Astrocyte of the cerebellum (primary cell): ENCODE measurements around the gene GCFC2.
"Not testable (repeated sequence)": the region's sequence is repeated elsewhere in the genome, so short reads cannot be mapped to it uniquely, and the experiment has no call there.

Experiments used
- DNase-seq: peaks from one replicate; pipeline ENCODE4 v3.0.0-alpha.2; 2011; ENCODE audit warnings: low read depth
- H3K4me3 ChIP-seq: 2 replicates; pipeline ENCODE4 v1.5.1; 2011; ENCODE audit warnings: mild to moderate bottlenecking, low read depth, low read length, moderate library complexity
- in situ Hi-C: cut with HindIII; loops from 2 replicates; pipeline ENCODE4 v1.10.0; 2017; ENCODE audit warnings: low sequenced_read_pairs
- TF ChIP-seq, protein P1 (sequence below): IDR thresholded peaks from 2 replicates; pipeline ENCODE4 v1.5.1; 2012; ENCODE audit warnings: low read length, low read depth, moderate library complexity, mild to moderate bottlenecking; ENCODE audit errors: missing control alignments

Gene GCFC2

GRCh38 chr2:75698918-75699317, 11.8 kb downstream of the GCFC2 start:
- DNase-seq: no peak
- no peak overlapping the region for H3K4me3 ChIP-seq
- in situ Hi-C loops: no loop called here
- TF ChIP-seq, protein P1, sequence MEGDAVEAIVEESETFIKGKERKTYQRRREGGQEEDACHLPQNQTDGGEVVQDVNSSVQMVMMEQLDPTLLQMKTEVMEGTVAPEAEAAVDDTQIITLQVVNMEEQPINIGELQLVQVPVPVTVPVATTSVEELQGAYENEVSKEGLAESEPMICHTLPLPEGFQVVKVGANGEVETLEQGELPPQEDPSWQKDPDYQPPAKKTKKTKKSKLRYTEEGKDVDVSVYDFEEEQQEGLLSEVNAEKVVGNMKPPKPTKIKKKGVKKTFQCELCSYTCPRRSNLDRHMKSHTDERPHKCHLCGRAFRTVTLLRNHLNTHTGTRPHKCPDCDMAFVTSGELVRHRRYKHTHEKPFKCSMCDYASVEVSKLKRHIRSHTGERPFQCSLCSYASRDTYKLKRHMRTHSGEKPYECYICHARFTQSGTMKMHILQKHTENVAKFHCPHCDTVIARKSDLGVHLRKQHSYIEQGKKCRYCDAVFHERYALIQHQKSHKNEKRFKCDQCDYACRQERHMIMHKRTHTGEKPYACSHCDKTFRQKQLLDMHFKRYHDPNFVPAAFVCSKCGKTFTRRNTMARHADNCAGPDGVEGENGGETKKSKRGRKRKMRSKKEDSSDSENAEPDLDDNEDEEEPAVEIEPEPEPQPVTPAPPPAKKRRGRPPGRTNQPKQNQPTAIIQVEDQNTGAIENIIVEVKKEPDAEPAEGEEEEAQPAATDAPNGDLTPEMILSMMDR: no peak

DNA sequence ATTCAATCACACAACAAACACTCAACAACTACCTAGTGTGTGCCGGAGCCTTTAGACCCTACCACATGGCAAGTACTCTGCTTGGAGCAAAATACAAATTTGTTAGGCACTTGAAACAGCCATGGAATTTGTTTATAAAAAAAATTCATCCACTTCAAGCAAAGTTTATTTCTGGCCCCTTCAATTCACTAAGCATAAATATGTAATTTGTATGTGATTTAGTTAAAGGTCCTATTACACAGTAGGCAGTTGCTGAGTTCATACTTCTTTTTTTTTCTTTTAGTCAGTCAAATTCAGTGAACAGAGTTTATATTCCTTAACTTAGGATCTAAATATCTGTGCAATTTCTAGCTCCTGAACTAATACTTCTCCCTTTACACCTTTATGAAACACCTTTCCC, 22.5 kb downstream of the GCFC2 start:
- no peak overlapping the region for H3K4me3 ChIP-seq
- no peak for DNase-seq
- TF ChIP-seq, protein P1: no peak
- in situ Hi-C loops: no loop called here

DNA sequence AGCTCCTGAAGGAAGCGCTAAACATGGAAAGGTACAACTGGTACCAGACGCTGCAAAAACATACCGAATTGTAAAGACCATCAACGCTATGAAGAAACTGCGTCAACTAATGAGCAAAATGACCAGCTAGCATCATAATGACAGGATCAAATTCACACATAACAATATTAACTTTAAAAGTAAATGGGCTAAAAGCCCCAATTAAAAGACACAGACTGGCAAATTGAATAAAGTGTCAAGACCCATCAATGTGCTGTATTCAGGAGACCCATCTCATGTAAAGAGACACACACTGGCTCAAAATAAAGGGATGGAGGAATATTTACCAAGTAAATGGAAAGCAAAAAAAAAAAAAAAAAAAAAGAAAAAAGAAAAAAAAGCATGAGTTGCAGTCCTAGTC, 27.3 kb downstream of the GCFC2 start:
- H3K4me3 ChIP-seq, in situ Hi-C loops, DNase-seq: not testable (repeated sequence)

- in situ Hi-C loops: no loop called here
- no peak for DNase-seq
- TF ChIP-seq, protein P1: no peak
- H3K4me3 ChIP-seq: no peak overlapping the region
Measured at GRCh38 chr2:75680402-75680801, 30.3 kb downstream of the GCFC2 start.

DNA sequence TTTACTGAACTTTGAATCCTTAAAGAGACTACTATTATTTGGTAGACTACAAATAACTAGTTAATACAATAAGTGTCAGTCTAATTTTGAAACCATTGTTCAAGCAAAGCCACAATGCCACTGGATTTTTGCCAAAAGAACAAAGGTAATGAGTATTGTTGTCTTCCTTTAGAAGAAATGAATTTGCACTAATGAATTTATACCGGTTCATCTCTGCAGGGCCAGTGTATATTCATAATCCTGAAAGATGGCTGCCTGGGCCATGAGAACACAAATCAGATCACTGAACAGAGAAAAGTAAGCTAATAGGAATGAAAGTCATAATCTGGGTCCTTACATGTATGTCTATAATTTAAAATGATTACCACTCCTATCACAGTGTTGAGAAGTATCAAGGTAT, 31.2 kb downstream of the GCFC2 start:
- DNase-seq: no peak
- H3K4me3 ChIP-seq: no peak overlapping the region
- TF ChIP-seq, protein P1: no peak
- in situ Hi-C loops: no loop called here

DNA sequence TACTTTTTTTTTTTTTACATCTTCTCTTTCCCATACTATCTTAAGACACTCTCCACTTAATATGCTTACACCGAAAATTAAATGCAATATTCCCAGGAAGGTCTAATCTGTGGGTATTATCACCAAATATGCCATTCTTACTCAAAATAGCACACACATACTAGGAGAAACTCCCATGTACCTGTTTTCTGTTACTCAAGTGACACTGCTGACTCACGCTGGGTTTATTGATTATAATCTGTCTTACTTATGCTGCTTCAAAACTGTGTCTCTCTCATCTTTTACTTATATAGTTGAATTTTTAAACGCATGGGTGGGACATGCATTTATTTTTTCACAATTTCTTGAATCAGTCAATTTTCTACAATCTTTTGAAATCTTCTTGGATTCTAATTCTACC, 34.3 kb downstream of the GCFC2 start:
- in situ Hi-C loops: no loop called here
- H3K4me3 ChIP-seq: no peak overlapping the region
- no peak for DNase-seq
- TF ChIP-seq, protein P1: no peak

GRCh38 chr2:75675908-75676307, 34.8 kb downstream of the GCFC2 start:
- no peak for DNase-seq
- H3K4me3 ChIP-seq: no peak overlapping the region
- in situ Hi-C loops: no loop called here
- TF ChIP-seq, protein P1: no peak

DNA sequence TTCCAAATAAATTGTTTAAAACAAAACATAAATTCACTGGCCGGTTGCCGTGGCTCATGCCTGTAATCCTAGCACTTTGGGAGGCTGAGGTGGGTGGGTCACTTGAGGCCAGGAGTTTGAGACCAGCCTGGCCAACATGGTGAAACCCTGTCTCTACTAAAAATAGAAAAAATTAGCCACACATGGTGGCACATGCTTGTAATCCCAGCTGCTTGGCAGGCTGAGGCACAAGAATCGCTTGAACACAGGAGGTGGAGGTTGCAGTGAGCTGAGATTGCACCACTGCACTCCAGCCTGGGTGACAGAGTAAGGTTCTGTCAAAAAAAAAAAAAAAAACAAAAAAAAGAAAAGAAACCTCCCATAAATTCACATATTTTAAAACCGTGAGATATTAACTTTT, 35.3 kb downstream of the GCFC2 start:
- H3K4me3 ChIP-seq, DNase-seq, in situ Hi-C loops: not testable (repeated sequence)
